HG03175 (cell line): ENCODE data around the gene RUVBL2.
"Not testable (repeated sequence)": the region's sequence is repeated elsewhere in the genome, so short reads cannot be mapped to it uniquely, and the experiment has no call there.

Experiments
- ATAC-seq: cut with Tn5 transposase; IDR thresholded peaks from one replicate; pipeline ENCODE4 v1.9.1; 2021; ENCODE audit warnings: mild to moderate bottlenecking, moderate library complexity; ENCODE audit not compliant: unreplicated experiment

RUVBL2 gene

GRCh38 chr19:49038557-49039276, 45.0 kb downstream of the RUVBL2 start:
- ATAC-seq, result not testable (repeated sequence)

- not testable (repeated sequence) for ATAC-seq
Measured at GRCh38 chr19:49039736-49040135, 46.0 kb downstream of the RUVBL2 start.

- no peak for ATAC-seq
Measured at GRCh38 chr19:49042177-49042576, 48.5 kb downstream of the RUVBL2 start.

- ATAC-seq, result not testable (repeated sequence)
Measured at GRCh38 chr19:49042666-49043065, 49.0 kb downstream of the RUVBL2 start.

GRCh38 chr19:49043548-49043947, 49.9 kb downstream of the RUVBL2 start, which contains the start of gene CGB5:
CGB5 (plus strand) TSS chr19:49043848; CDS start chr19:49044210, 362 bp downstream.
- ATAC-seq, result not testable (repeated sequence)

- ATAC-seq, result not testable (repeated sequence)
Measured at GRCh38 chr19:49049011-49049410, 55.3 kb downstream of the RUVBL2 start, which contains the start of gene CGB8. CGB8 (minus strand) TSS chr19:49049111; CDS start chr19:49048739, 372 bp downstream.

- ATAC-seq, result not testable (repeated sequence)
Measured at GRCh38 chr19:49049834-49050233, 56.1 kb downstream of the RUVBL2 start.

GRCh38 chr19:49050376-49051033, 56.8 kb downstream of the RUVBL2 start:
- ATAC-seq, result not testable (repeated sequence)

GRCh38 chr19:49056101-49056901, 62.6 kb downstream of the RUVBL2 start:
- no peak for ATAC-seq

- not testable (repeated sequence) for ATAC-seq
Measured at GRCh38 chr19:49056902-49057596, 63.4 kb downstream of the RUVBL2 start.

GRCh38 chr19:49057636-49058234, 64.0 kb downstream of the RUVBL2 start, which contains the start of gene CGB7:
CGB7 (minus strand) TSS chr19:49057749; CDS start chr19:49055375, 2,374 bp downstream.
- ATAC-seq, result no peak

- no peak for ATAC-seq
Measured at GRCh38 chr19:49058562-49058961, 64.9 kb downstream of the RUVBL2 start.

- ATAC-seq, result no peak
Measured at GRCh38 chr19:49059053-49059452, 65.4 kb downstream of the RUVBL2 start.

GRCh38 chr19:49061000-49061399, 67.3 kb downstream of the RUVBL2 start:
- ATAC-seq, result no peak

GRCh38 chr19:49061445-49061844, 67.8 kb downstream of the RUVBL2 start:
- ATAC-seq, result no peak

GRCh38 chr19:49064029-49064629, 70.4 kb downstream of the RUVBL2 start:
- ATAC-seq, result no peak

GRCh38 chr19:49064768-49065611, 71.3 kb downstream of the RUVBL2 start, which contains the start of gene NTF4:
NTF4 (minus strand) TSS chr19:49064818; CDS start chr19:49061997, 2,821 bp downstream.
- no peak for ATAC-seq
